SK-N-MC (cell line): ENCODE measurements around the gene GLT8D2.

Experiments used
- EZH2 ChIP-seq: fragments of 200-600 bp; sonication (generic); IDR thresholded peaks from one replicate; pipeline ENCODE4 v1.6.1; 2017; ENCODE audit warnings: antibody characterized with exemption
- POLR2AphosphoS5 ChIP-seq: IDR thresholded peaks from 2 replicates; pipeline ENCODE4 v1.6.1; 2012; ENCODE audit warnings: mild to moderate bottlenecking, low read depth, low read length, borderline replicate concordance

DNA sequence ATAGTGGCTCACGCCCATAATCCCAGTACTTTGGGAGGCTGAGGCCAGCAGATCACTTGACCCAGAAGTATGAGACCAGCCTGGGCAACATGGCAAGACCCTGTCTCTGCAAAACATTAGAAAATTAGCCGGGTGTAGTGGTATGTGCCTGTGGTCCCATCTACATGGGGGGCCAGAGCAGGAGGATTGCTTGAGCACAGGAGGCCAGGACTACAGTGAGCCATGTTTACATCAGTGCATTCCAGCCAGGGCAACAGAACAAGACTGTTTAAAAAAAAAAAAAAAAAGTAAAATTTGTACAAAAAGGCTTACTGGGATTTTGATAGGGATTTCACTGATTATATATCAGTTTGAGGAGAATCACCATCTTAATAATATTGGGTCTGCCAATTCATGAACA, 22.1 kb upstream of the GLT8D2 start:
- no peak for TF ChIP-seq EZH2
- TF ChIP-seq POLR2AphosphoS5: no peak
